ENCODE data around the gene DESI1.
"Not testable (repeated sequence)": the region's sequence is repeated elsewhere in the genome, so short reads cannot be mapped to it uniquely, and the experiment has no call there.

Gene DESI1

DNA sequence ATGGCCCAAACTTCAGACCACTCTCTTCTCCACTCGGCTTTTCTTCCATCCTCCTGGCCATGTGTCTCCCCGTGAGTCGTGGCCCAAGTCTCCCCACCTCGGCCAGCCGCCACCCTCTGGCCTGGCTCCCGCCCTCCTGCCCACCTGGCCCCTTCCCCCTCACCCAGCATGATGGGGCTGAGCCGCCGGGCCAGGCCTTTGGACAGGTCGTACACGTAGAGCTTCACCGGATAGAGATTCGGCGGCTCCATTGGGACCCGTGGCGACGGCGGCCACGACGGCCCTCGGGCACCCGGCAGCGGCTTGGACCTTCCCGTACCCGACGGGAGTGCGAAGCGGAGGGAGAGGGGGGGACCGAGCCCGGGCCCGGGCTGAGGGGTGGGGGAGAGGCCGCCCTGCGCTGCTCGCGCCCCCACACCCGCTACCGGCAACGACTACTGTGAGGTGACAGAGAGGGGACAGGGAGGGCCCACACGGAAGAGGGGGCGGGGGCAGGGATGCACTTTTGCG is at the start of gene DESI1:
Gene DESI1 (minus strand): TSS at position 455 of the 510 bp plus-strand sequence. CDS start 204 bp downstream, at position 251.
- peak in 1 of 2 donors; percentile 22 for DNase-seq (ENCODE audit: low read depth in 2 of 2)

DNA sequence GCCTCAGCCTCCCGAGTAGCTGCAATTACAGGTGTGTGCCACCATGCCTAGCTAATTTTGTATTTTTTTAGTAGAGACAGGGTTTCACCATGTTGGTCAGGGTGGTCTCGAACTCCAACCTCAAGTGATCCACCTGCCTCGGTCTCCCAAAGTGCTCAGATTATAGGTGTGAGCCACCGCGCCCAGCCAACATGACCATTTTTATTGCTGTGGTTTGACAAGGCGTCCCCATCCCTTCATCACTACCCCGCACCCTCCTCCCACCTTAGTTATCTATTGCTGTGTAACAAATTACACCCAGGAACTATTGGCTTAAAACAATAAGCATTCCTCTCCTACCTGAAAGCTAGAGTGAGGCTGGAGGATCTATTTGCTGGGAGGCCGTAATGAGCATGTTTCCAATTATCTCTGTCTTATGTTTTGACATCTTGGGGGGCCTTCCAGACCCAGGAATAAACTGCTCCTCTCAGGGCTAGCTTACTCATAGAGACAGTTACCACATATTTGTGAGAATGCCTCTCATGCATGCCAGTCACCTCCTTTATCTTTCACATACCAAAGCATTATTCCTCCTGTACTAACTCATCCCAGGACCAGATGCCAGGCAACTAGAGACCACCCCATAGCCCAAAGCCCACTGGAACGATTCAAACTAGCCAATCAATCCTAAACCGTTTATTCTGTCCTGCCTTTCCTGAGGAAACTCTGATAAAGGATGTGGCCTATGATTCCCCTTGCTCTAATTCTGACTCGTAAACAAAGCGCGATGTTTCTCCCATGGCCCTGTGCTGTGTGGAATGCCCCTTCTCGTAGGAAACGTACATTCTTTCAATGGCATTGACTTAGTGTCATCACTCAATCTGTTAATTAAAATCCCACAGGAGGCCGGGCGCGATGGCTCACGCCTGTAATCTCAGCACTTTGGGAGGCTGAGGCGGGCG is 48.4 kb upstream of the DESI1 start:
- DNase-seq (ENCODE audit: low read depth in 2 of 2): no peak

DNA sequence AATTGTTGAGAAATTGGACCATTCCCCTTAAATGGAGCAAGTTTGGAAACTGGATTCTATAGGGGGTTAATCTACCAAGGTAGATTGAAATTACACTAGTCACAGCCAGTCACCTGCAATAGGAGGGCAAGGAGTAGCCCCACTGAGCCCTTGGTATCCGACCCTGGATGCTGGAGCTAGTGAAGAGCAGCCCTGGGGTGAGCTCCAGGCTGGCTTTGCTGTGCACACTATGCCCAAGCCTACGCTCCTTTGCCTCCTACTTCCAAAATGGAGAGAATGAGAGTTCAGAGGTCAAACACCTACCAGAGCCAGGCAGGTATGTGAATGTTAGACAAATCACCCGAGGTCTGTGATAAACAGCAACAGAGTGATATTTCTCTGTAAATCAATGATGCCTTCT is 44.1 kb upstream of the DESI1 start:
- no peak for DNase-seq (ENCODE audit: low read depth in 2 of 2)

DNA sequence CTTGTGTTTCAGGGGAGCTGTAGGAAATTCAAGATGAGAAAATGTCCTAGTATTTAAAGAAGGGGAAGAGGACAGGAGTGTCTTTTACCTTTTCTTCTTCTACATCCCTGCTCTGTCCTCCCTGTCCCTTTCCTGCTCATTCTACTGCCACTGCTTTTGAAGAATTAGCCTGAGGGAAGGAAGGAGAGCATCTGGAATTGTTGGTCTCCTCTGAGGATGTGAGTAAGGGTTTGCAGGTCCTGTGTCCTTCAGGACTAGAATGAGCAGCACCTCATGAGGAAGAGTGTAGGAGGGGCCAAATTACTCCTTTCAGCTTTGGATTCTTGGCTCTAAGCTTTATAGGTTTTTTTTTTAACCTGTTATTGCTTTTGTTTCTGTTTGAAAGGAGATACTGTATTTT is 43.6 kb upstream of the DESI1 start:
- DNase-seq (ENCODE audit: low read depth in 2 of 2): no peak

DNA sequence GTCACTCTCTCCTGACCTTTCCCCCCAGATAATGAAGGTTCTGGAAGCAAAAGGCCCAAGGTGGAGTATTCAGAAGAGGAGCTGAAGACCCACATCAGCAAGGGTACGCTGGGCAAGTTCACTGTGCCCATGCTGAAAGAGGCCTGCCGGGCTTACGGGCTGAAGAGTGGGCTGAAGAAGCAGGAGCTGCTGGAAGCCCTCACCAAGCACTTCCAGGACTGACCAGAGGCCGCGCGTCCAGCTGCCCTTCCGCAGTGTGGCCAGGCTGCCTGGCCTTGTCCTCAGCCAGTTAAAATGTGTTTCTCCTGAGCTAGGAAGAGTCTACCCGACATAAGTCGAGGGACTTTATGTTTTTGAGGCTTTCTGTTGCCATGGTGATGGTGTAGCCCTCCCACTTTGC is 42.8 kb upstream of the DESI1 start:
- not testable (repeated sequence) for DNase-seq (ENCODE audit: low read depth in 2 of 2)

DNA sequence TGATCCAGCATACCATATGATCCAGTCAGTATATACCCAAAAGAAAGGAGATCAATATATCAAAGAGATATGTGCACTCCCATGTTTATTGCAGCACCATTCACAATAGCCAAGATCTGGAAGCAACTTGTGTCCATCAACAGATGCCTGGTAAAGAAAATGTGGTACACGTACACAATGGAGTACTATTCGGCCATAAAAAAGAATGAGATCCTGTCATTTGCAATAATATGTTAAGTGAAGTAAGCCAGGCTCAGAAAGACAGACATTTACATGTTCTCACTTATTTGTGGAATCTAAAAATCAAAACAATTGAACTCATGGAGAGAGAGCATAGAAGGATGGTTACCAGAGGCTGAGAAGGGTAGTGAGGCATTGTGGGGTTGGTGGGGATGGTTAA is 40.9 kb upstream of the DESI1 start:
- no peak for DNase-seq (ENCODE audit: low read depth in 2 of 2)

DNA sequence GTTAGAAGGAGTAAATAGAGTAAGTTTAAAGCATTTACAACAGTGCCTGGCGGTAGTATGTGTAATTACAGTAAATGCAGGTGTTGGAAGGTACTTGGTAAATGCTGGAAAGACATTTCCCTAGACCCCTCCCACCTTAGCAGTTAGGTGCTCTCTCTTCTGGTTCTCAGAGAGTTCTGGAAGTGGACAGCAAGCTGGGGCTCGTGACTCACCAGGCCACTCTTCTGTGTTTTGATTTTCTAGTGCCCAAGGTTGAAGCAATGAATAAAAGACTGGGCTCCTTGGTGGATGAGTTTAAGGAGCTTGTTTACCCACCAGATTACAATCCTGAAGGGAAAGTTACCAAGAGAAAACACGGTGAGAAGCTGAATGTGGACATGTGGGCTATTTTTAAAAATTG is 40.2 kb upstream of the DESI1 start:
- DNase-seq (ENCODE audit: low read depth in 2 of 2): no peak

DNA sequence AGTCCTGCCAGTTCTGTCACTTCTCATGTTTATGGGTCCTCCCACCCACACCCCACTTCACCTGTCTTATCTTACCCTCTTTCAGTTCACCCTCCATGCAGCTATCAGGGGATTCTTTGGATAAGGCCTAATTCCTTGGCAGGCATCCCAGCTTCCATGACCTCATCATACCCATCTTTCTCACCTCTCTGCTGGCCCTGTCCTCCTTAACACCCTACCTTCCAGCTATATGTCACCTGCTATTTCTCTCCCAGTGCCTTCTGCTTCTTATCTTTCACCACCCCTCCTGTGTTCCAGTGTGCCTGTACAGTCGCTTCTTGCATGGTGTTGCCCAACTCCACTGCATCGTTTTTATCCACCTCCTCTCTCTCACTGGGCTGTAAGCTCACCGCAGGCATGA is 39.6 kb upstream of the DESI1 start:
- no peak for DNase-seq (ENCODE audit: low read depth in 2 of 2)

DNA sequence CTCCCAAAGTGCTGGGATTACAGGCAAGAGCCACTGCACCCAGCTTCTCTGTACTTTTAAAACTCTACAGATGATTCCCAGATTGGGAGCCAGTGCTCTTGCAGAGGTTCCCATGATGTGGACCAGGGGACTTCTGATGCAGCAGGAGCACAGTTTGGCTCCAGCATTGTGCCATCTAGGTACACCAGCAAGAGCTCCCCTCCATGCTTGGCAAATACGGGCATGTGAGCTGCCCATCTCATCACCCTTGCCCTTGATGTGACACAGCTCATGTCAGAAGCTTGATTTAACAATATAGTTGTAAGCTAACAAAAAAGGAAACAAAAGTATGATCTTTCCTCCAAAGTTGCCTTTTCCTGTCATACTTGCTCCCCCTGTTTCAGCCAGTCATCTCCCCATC is 39.1 kb upstream of the DESI1 start:
- DNase-seq (ENCODE audit: low read depth in 2 of 2): no peak

DNA sequence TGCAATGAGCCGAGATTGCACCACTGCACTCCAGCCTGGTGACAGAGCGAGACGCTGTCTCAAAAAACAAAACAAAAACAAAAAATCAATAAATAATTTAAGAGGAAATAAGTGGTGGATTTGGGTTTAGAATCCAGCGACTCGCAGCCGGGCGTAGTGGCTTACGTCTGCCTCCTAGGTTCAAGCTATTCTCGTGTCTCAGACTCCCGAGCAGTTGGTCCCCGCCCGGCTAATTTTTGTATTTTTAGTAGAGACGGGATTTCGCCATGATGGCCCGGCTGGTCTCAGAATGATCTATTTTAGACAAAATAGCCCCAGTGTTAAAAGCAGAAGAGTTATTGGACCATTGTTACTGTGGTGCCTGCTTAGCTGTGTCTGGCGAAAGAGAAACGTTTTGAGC is 38.0 kb upstream of the DESI1 start:
- DNase-seq (ENCODE audit: low read depth in 2 of 2): no peak

DNA sequence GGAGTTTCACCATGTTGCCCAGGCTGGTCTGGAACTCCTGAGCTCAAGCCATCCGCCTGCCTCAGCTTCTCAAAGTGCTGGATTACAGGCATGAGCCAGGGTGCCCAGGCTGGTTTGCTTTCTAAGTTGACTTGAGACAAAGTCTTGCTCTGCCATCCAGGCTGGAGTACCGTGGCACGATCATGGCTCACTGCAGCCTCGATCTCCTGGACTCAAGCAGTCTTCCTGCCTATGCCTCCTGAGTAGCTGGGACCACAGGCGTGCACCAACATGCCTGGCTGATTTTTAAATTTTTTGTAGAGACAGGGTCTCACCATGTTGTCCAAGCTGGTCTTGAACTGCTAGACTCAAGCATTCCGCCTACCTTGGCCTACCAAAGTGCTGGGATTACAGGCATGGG is 36.9 kb upstream of the DESI1 start:
- DNase-seq (ENCODE audit: low read depth in 2 of 2): no peak

DNA sequence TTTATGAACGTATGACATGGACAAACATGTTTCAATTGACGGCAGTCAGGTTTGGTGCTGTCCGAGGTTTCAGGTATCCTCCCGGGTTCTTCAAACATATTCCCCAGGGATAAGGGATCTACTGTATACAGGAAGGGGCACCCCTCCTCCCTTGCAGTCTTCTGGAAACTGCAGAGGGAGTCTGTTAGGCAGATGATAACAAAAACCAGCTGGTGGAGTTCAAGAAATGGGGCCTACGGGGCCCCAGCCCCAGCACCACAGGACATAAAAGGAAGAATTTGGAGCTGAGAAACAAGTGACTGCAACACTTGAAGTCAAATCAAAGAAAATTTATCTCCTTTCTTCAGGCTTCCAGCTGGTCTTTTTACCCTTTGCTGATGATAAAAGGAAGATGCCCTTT is 35.7 kb upstream of the DESI1 start:
- DNase-seq (ENCODE audit: low read depth in 2 of 2): no peak

DNA sequence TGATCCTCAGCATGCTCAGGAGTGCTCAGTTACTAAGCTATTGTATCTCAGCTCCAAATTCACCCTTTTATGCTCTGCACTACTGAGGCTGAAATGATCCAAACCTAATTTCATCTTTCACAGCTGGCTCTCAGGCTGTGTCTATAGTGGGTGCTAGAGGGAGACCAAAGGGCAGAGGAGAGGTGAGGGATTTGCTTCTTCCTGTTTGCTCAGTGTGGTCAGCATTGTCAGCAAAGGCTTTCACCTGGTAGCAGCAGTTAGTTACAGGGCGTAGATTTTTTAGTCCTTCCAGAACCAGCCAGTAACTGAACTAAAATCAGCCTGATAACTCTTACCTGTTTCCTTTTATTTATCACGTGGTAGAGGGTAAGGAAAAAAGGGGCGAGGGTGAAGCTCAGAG is 33.5 kb upstream of the DESI1 start:
- no peak for DNase-seq (ENCODE audit: low read depth in 2 of 2)

DNA sequence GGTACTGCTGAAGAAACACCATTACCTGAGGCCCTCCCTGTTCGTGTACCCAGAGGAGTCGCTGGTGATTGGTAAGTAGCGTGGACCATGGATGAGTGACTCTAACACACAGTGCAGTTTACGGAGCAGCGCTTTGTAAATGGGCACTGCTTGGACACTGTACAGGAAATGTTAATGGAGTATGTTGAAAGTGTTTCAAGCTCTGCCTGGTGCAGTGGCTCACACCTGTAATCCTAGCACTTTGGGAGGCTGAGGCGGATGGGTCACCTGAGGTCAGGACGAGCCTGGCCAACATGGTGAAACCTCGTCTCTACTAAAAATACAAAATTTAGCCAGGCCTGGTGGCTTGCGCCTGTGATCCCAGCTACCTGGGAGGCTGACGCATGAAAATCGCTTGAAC is 30.0 kb upstream of the DESI1 start:
- DNase-seq (ENCODE audit: low read depth in 2 of 2): no peak

DNA sequence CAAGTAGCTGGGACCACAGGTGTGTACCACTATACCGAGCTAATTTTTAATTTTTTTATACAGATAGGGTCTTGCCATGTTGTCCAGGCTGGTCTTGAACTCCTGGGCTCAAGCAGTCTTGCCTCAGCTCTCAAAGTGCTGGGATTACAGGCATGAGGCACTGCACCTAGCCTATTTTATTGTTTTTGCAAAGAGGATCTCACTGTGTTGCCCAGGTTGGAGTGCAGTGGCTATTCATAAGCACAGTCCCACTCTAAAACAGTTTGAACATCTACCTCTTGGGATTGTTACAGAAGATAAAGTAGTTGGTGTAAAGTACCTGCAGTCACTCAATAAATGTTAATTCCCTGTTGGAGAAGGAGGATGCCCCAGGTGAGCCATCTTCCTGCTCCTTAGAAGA is 29.4 kb upstream of the DESI1 start:
- no peak for DNase-seq (ENCODE audit: low read depth in 2 of 2)

DNA sequence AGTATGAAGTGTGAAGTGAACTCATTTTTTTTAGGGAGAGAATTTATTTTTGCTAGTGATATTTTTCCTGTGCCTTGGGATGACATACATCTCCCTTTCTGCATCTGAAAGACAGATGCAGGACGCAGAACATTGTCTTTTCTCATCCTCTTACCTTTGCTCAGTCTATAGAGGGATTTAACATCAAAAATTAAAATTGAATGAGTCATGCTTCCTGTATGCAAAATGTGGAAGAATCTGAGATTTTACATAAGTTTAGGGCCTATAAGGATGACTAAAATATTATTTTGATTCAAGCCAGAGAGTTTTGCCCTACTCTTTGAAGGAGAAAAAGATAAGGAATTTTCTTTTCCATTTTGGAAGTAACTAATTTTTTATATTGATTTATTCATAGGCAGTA is 27.6 kb upstream of the DESI1 start:
- DNase-seq (ENCODE audit: low read depth in 2 of 2): no peak

DNA sequence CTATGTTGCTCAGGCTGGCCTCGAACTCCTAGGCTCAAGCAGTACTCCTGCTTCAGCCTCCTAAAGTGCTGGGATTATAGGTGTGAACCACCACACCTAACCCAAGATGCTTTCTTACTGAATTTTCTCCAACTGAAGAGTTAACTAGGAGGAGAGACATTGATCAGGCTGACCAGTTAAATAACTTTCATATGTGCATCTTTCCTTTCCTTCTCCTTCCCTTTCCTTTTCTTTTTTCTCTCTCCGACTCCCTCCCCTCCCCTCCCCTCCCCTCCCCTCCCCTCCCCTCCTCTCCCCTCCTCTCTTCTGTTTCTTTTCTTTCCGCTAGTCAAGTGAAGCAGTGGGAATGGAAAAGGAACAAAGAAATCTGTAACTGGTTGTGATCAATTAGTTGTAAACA is 26.9 kb upstream of the DESI1 start:
- DNase-seq (ENCODE audit: low read depth in 2 of 2): no peak

DNA sequence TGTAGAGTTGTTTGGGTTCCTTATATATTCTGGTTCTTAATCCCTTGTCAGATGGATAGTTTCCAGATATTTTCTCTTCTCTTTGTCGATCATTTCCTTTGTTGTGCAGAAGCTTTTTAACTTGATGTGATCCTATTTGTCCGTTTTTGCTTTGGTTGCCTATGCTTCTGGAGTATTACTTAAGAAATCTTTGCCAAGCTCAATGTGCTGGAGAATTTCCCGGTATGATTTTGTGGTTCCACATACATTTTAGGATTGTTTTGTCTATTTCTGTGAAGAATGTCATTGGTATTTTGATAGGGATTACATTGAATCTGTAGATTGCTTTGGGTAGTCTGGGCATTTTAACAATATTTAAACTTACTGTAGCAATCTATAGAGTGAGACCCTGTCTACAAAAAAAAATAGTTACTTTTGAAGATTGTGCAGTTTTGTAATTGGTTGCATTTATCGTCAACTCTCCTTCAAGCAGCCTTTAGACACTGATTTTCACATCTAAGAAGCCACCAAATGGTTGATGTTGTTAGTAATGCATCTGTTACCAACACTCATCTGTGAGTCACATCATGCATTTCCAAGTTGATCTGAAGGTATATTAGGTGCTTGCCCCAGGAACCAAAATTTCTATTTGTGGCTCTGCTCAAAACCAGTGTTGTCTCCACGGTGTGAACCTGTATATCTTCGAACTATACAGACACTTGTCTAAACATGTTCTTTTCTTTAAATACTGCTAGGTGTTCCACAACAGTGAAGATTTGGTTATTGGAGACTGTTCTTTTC is 21.7 kb upstream of the DESI1 start:
- DNase-seq (ENCODE audit: low read depth in 2 of 2): no peak

DNA sequence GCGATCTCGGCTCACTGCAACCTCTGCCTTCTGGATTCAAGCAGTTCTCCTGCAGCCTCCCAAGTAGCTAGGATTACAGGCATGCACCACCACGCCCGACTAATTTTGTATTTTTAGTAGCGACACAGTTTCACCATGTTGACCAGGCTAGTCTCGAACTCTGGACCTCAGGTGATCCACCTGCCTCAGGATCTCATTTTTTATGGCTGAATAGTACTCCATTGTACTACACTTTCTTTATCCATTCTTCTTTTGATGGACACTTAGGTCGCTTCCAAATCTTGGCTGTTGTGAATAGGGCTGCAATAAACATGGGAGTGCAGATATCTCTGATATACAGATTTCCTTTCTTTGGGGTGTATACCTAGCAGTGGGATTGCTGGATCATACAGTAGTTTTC is 21.0 kb upstream of the DESI1 start:
- DNase-seq (ENCODE audit: low read depth in 2 of 2): no peak

DNA sequence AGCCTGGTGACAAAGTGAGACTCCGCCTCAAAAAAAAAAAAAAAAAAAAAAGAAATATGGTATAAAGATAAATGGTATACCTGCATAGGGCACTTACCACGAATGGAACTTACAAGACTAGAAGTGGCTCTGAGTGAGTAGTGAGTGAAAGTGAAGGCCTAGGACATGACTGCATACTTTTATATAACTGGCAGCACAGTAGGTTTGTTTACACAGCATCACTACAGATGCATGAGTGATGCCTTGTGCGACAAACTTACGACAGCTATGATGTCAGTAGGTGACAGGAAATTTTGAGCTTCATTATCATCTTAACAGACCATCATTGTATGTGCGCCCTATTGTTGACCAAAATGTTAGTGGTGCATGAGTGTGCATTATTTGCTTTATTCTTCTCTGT is 17.9 kb upstream of the DESI1 start:
- DNase-seq (ENCODE audit: low read depth in 2 of 2): no peak

DNA sequence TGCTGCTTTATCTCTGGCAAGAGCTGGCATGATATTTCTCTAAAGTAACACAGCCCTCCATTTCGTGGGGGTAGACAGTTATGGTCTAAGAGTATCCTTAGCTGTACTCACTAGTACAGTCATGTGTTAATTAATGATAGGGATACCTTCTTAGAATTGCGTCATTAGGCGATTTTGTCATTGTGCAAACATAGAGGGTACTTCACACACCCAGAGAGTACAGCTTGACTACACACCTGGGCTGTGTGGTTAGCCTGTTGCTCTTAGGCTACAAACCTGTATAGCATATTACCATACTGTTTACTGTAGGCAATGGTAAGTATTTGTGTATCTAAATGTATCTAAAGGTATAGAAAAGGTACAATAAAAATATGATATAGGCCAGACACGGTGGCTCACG is 17.3 kb upstream of the DESI1 start:
- DNase-seq (ENCODE audit: low read depth in 2 of 2): no peak

DNA sequence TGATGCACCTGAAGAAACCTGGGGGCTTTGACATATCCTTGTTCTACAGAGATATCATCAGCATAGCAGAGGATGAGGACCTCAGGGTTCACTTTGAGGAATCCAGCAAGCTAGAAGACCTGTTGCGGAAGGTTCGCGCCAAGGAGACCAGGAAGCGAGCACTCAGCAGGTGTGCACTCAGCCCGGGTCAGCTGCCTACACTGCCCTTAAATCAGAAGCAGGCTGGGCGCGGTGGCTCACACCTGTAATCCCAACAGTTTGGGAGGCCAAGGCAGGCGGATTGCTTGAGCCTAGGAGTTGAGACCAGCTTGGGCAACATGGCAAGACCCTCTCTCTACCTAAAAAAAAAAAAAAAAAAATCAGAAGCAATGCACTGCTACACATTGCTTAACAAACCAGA is 16.8 kb upstream of the DESI1 start:
- DNase-seq (ENCODE audit: low read depth in 2 of 2): not testable (repeated sequence)

DNA sequence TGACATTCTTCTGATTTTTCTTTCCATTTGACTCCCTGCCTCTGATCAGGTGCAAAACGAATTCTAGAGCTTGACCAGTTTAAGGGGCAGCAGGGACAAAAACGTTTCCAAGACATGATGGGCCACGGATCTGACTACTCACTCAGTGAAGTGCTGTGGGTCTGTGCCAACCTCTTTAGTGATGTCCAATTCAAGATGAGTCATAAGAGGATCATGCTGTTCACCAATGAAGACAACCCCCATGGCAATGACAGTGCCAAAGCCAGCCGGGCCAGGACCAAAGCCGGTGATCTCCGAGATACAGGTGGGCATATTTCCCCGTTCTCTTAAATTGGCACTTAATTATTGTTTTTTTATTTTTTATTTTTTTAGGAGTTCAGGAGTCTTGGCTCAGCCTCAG is 15.6 kb upstream of the DESI1 start:
- DNase-seq (ENCODE audit: low read depth in 2 of 2): no peak

Measured in stimulated activated CD4-positive, alpha-beta T cell treated with anti-CD3 and anti-CD28 coated beads, Interleukin-1b, Interleukin-23, amount 100 ng/mL, for 1 hour (primary cell).